ENCODE measurements around the gene LRRC15. TPM values are rescaled to one million over a fixed set of nuclear protein-coding genes. Genes with fewer than 3 reads are reported as not detected.
A peak's percentile ranks its signal among the peaks of the same experiment; 100 is the strongest.

Gene LRRC15
- total RNA-seq, 1 donor: 3.6 TPM

DNA sequence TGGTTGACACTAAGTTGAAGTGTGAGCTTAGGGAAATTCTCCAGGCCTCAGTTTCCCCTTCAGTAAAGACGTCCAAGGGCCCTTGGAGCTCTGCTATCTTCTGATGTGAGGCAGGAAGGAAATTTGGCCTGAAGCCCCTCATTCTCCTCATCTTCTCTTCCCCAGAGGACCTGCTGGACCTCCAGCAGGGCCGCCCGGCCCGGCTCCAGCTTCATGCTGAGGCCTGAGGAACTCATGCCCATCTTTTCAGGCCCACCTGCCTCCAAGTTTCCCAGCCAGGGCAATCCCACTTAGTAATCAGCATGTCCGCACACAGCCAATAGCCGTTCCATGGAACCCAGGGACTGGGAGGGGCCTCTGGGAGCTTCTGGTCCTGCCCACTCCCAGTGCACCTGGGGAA is 4.0 kb downstream of the LRRC15 start:
- Histone ChIP-seq H4K20me1 (ENCODE audit: insufficient read depth, low read length) (no peaks in the 10 kb centered on the region), H3K4me1 (ENCODE audit: insufficient read depth, low read length) (peaks cover 34% of the 10 kb centered on the region), H3K4me2 (ENCODE audit: insufficient read depth, low read length) (peak overlapping the region; percentile 25), H3K79me2 (ENCODE audit: insufficient read depth, low read length) (no peaks in the 10 kb centered on the region), H3K4me3 (ENCODE audit: insufficient read depth, low read length) (no peak overlapping the region), H3K9me3 (ENCODE audit: low read depth, low read length) (no peaks in the 10 kb centered on the region), H3K36me3 (ENCODE audit: insufficient read depth, low read length) (no peaks in the 10 kb centered on the region), H3K27me3 (ENCODE audit: insufficient read depth, low read length) (no peaks in the 10 kb centered on the region), H3K27ac (ENCODE audit: low read depth, low read length) (no peak overlapping the region), H2AFZ (ENCODE audit: low read length) (no peak overlapping the region)
- no peak for DNase-seq (ENCODE audit: insufficient read length, low spot score, missing footprints)
- TF ChIP-seq, protein P1, sequence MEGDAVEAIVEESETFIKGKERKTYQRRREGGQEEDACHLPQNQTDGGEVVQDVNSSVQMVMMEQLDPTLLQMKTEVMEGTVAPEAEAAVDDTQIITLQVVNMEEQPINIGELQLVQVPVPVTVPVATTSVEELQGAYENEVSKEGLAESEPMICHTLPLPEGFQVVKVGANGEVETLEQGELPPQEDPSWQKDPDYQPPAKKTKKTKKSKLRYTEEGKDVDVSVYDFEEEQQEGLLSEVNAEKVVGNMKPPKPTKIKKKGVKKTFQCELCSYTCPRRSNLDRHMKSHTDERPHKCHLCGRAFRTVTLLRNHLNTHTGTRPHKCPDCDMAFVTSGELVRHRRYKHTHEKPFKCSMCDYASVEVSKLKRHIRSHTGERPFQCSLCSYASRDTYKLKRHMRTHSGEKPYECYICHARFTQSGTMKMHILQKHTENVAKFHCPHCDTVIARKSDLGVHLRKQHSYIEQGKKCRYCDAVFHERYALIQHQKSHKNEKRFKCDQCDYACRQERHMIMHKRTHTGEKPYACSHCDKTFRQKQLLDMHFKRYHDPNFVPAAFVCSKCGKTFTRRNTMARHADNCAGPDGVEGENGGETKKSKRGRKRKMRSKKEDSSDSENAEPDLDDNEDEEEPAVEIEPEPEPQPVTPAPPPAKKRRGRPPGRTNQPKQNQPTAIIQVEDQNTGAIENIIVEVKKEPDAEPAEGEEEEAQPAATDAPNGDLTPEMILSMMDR (IDR thresholded peaks at IDR 0.05; ENCODE audit: extremely low read depth, low read depth, low read length): no peak

DNA sequence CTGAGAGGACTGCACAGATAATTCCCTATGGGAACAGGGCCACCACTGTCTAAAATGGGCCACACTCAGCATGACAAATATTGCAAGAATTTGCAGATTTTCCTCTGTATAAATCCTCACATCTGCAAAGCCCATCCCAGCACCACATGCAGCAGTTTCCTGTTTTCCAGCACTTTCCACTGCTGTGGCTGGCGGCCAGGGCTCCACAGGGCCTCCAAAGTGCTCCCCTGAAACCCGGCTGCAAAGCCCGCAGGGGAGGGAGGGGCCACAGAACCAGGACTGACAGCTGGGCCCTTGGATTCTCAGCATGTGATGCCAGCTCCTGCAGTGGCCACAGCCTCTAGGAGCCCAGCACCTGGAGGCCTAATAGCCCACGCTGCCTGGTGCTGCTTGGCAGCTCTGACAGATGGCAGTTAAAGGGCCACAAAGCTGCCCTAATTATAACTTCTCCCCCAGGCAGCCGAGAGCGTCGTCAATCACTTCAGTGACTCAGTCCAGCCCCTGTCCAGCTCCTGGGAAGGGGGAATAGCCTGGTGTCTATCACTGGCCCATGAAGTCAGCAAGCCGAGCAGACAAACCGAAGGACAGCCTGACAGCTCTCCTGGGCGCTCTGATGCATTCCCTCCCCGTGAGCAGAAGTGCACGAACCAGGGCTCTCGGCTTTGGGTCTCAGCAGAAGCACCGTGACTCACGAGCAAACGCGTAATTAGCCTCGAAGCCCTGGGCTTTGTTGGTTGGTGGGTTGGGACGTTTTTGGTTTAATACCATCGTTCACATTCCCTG is 4.7 kb downstream of the LRRC15 start:
- TF ChIP-seq, protein P1 (IDR thresholded peaks at IDR 0.05; ENCODE audit: extremely low read depth, low read depth, low read length): no peak
- peak overlapping the region; percentile 42 for H2AFZ ChIP-seq (ENCODE audit: low read length)
- H3K4me1 ChIP-seq (ENCODE audit: insufficient read depth, low read length): peaks cover 31% of the 10 kb centered on the region
- H3K79me2 ChIP-seq (ENCODE audit: insufficient read depth, low read length): no peaks in the 10 kb centered on the region
- no peak overlapping the region for H3K27ac ChIP-seq (ENCODE audit: low read depth, low read length)
- peak overlapping the region; percentile 25 for H3K4me2 ChIP-seq (ENCODE audit: insufficient read depth, low read length)
- H4K20me1 ChIP-seq (ENCODE audit: insufficient read depth, low read length): no peaks in the 10 kb centered on the region
- peak overlapping the region; percentile 2 for H3K4me3 ChIP-seq (ENCODE audit: insufficient read depth, low read length)
- no peaks in the 10 kb centered on the region for H3K36me3 ChIP-seq (ENCODE audit: insufficient read depth, low read length)
- peak; percentile 93 for DNase-seq (ENCODE audit: insufficient read length, low spot score, missing footprints)
- H3K9me3 ChIP-seq (ENCODE audit: low read depth, low read length): no peaks in the 10 kb centered on the region
- H3K27me3 ChIP-seq (ENCODE audit: insufficient read depth, low read length): no peaks in the 10 kb centered on the region

DNA sequence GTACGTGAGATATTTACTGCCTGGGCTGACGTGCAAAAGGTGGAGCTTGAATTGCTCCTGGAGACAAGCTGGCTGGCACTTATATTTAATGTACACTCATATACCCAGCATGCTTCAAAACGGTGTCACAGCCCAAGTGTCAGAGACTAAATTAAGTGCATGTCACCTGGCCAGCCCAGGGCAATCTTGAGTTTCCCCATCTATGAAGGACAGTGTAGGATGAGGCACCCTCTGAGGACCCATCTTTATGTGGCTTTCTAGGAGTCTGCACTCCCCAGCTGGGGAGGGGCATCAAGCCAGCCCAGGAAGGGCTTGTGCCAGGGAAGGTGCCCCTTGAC is 5.3 kb downstream of the LRRC15 start:
- Histone ChIP-seq H3K4me2 (ENCODE audit: insufficient read depth, low read length) (peak overlapping the region; percentile 25), H3K27me3 (ENCODE audit: insufficient read depth, low read length) (no peaks in the 10 kb centered on the region), H3K4me3 (ENCODE audit: insufficient read depth, low read length) (no peak overlapping the region), H3K9me3 (ENCODE audit: low read depth, low read length) (no peaks in the 10 kb centered on the region), H2AFZ (ENCODE audit: low read length) (no peak overlapping the region), H3K36me3 (ENCODE audit: insufficient read depth, low read length) (no peaks in the 10 kb centered on the region), H4K20me1 (ENCODE audit: insufficient read depth, low read length) (no peaks in the 10 kb centered on the region), H3K4me1 (ENCODE audit: insufficient read depth, low read length) (peaks cover 27% of the 10 kb centered on the region), H3K79me2 (ENCODE audit: insufficient read depth, low read length) (no peaks in the 10 kb centered on the region), H3K27ac (ENCODE audit: low read depth, low read length) (no peak overlapping the region)
- TF ChIP-seq, protein P1 (IDR thresholded peaks at IDR 0.05; ENCODE audit: extremely low read depth, low read depth, low read length): no peak
- DNase-seq (ENCODE audit: insufficient read length, low spot score, missing footprints): no peak

DNA sequence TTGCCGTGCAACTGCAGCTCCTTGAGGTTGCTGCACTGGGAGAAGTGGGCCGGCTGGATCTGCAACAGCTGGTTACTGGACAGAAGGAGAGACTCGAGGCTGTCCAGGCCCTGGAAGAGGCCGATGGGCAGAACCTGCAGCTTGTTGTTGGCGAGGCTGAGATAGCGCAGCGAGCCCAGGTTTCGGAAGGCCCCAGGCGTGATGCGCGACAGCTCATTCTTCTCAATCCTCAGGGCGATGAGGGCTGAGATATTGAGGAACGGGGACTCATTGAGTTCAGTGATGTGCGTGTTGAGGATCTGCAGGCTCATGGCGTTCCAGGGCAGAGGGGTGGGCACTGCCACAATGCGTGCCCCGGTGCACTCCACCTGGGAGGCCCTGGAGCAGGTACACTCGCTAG is 9.0 kb downstream of the LRRC15 start:
- no peak overlapping the region for H3K4me2 ChIP-seq (ENCODE audit: insufficient read depth, low read length)
- TF ChIP-seq, protein P1 (IDR thresholded peaks at IDR 0.05; ENCODE audit: extremely low read depth, low read depth, low read length): no peak

More for the DNA sequence above, 9.0 kb downstream of the LRRC15 start:
- no peaks in the 10 kb centered on the region for H3K27me3 ChIP-seq (ENCODE audit: insufficient read depth, low read length)
- no peaks in the 10 kb centered on the region for H3K36me3 ChIP-seq (ENCODE audit: insufficient read depth, low read length)
- no peaks in the 10 kb centered on the region for H4K20me1 ChIP-seq (ENCODE audit: insufficient read depth, low read length)
- H3K4me1 ChIP-seq (ENCODE audit: insufficient read depth, low read length): peaks cover 9% of the 10 kb centered on the region
- H3K9me3 ChIP-seq (ENCODE audit: low read depth, low read length): no peaks in the 10 kb centered on the region
- no peak overlapping the region for H3K4me3 ChIP-seq (ENCODE audit: insufficient read depth, low read length)
- no peak overlapping the region for H2AFZ ChIP-seq (ENCODE audit: low read length)
- H3K79me2 ChIP-seq (ENCODE audit: insufficient read depth, low read length): no peaks in the 10 kb centered on the region
- H3K27ac ChIP-seq (ENCODE audit: low read depth, low read length): no peak overlapping the region
- no peak for DNase-seq (ENCODE audit: insufficient read length, low spot score, missing footprints)
